Measurements from ENCODE around the gene MAP1LC3B2.

MAP1LC3B2 gene

DNA sequence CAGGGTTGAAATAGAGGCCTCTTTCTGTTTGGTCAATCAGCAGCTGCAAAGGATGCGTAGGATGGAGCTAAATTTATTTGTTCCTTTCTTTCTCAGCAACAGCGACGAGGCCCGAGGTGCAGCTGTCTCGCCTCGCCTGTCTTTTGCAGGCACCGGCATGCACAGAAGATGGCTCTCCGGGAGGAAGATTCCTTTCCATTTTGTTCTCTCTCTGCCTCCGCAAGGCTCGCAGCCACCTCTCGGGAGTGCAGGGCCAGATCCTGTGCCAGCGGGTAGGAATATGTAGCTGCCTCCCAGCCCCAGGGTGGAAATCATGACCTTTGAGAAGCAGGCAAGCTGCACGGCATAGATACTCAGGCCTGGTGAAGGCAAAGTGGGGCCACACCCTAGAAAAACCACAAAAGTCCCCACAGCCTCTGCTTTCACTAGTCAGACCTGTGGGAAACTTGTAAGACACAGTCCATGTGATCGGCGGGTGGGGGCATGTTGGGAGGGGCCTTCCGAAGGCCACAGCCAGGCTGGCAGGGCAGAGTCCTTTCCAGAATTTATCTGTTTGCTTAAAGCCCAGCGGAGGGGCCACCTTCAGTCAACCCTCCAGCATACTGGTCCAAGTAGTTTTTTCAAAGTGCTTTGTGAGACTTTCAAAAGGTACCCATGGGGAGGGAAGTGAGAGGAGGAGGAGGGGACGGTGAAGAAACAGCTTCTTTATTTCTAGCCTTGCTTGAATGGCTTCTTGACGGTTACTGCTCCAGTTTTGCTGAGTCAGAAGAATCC is at the start of gene MAP1LC3B2:
Gene MAP1LC3B2 (plus strand): TSS at position 220 of the 774 bp plus-strand sequence. CDS start 16,562 bp downstream, outside the sequence.
- H3K27me3 ChIP-seq (ENCODE audit: insufficient read depth, low read depth): no peaks in the 10 kb centered on the region
- no peaks in the 10 kb centered on the region for H3K79me2 ChIP-seq (ENCODE audit: insufficient read depth, low read depth)
- H3K9ac ChIP-seq: peak within 1 kb of the TSS; percentile 64; the same call in 1 of the 2 replicates
- TF ChIP-seq, protein P1, sequence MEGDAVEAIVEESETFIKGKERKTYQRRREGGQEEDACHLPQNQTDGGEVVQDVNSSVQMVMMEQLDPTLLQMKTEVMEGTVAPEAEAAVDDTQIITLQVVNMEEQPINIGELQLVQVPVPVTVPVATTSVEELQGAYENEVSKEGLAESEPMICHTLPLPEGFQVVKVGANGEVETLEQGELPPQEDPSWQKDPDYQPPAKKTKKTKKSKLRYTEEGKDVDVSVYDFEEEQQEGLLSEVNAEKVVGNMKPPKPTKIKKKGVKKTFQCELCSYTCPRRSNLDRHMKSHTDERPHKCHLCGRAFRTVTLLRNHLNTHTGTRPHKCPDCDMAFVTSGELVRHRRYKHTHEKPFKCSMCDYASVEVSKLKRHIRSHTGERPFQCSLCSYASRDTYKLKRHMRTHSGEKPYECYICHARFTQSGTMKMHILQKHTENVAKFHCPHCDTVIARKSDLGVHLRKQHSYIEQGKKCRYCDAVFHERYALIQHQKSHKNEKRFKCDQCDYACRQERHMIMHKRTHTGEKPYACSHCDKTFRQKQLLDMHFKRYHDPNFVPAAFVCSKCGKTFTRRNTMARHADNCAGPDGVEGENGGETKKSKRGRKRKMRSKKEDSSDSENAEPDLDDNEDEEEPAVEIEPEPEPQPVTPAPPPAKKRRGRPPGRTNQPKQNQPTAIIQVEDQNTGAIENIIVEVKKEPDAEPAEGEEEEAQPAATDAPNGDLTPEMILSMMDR (conservative IDR thresholded peaks at IDR 0.05; ENCODE audit: low read depth, low read length): no peak
- H3K4me1 ChIP-seq (ENCODE audit: low read depth, poor library complexity, severe bottlenecking): peaks cover 39% of the 10 kb centered on the region
- H3K4me2 ChIP-seq: peak within 1 kb of the TSS; percentile 66
- peak within 1 kb of the TSS; percentile 58 for H2AFZ ChIP-seq (ENCODE audit: low read depth)
- no peaks in the 10 kb centered on the region for H3K36me3 ChIP-seq (ENCODE audit: insufficient read depth)
- no peaks in the 10 kb centered on the region for H4K20me1 ChIP-seq (ENCODE audit: insufficient read depth)
- no peak within 1 kb of the TSS for H3K4me3 ChIP-seq (IDR thresholded peaks at IDR 0.05; ENCODE audit: insufficient read depth, low read depth, low read length)
- H3K27ac ChIP-seq: peak within 1 kb of the TSS; percentile 85

DNA sequence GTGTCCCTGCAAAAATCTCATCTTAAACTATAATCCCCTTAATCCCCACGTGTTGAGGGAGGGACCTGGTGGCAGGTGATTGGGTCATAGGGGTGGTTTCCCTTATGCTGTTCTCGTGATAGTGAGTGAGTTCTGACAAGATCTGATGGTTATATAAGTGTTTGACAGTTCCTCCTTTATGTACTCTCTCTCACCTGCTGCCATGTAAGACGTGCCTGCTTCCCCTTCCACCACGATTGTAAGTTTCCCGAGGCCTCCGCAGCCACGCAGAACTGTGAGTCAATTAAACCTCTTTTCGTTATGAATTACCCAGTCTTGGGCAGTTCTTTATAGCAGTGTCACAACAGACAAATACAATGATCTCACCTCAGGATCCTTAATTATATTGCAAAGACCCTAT is 45.2 kb upstream of the MAP1LC3B2 start:
- no peaks in the 10 kb centered on the region for H3K79me2 ChIP-seq (ENCODE audit: insufficient read depth, low read depth)
- H3K27ac ChIP-seq: no peak overlapping the region
- H3K4me3 ChIP-seq (IDR thresholded peaks at IDR 0.05; ENCODE audit: insufficient read depth, low read depth, low read length): no peak overlapping the region
- no peak overlapping the region for H3K4me2 ChIP-seq
- H3K27me3 ChIP-seq (ENCODE audit: insufficient read depth, low read depth): no peaks in the 10 kb centered on the region
- no peak overlapping the region for H2AFZ ChIP-seq (ENCODE audit: low read depth)
- H3K36me3 ChIP-seq (ENCODE audit: insufficient read depth): no peaks in the 10 kb centered on the region
- no peaks in the 10 kb centered on the region for H3K4me1 ChIP-seq (ENCODE audit: low read depth, poor library complexity, severe bottlenecking)
- TF ChIP-seq, protein P1 (conservative IDR thresholded peaks at IDR 0.05; ENCODE audit: low read depth, low read length): no peak
- H4K20me1 ChIP-seq (ENCODE audit: insufficient read depth): no peaks in the 10 kb centered on the region
- no peak overlapping the region for H3K9ac ChIP-seq

DNA sequence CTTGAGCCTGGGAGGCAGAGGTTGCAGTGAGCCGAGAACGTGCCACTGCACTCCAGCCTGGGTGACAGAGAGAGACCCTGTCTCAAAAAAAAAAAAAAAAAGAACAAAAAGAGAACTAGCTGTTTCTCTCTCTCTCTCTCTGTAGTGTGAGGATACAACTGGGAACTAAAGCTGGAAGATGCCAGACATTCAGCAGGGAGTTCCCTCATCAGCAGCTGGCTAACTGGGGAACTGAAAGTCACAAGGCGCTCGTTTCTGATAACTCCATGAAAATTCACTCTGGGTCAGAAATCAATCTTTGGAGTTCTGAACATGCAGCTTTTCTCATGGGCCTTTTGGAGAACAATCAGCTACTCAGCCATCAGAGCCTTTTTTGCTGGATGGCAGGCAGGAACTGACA is 43.5 kb upstream of the MAP1LC3B2 start:
- TF ChIP-seq, protein P1 (conservative IDR thresholded peaks at IDR 0.05; ENCODE audit: low read depth, low read length): no peak
- Histone ChIP-seq H3K4me2 (no peak overlapping the region), H2AFZ (ENCODE audit: low read depth) (no peak overlapping the region)

DNA sequence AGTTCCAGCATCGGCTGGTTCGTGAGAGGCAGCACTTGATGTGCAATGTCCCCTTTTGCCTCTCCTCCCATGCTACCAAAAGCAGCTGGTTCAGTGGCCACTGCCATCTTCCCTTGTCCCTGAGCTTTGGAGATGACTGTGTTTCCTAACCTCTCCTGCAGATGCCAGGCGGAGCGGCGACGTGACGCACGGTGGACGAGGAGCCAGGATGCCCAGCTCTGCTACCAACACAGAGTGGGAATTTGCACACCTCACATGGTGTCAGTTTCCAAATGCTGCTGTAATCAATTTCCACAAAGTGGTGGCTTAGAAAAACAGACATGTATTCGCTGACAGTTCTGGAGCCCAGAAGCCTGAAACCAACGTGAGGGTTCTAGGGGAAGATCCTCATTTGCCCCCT is 42.5 kb upstream of the MAP1LC3B2 start:
- Histone ChIP-seq H3K36me3 (ENCODE audit: insufficient read depth) (no peaks in the 10 kb centered on the region), H3K9ac (no peak overlapping the region), H3K27me3 (ENCODE audit: insufficient read depth, low read depth) (no peaks in the 10 kb centered on the region), H4K20me1 (ENCODE audit: insufficient read depth) (no peaks in the 10 kb centered on the region), H3K4me1 (ENCODE audit: low read depth, poor library complexity, severe bottlenecking) (no peaks in the 10 kb centered on the region), H2AFZ (ENCODE audit: low read depth) (no peak overlapping the region), H3K4me2 (no peak overlapping the region), H3K27ac (no peak overlapping the region), H3K4me3 (IDR thresholded peaks at IDR 0.05; ENCODE audit: insufficient read depth, low read depth, low read length) (no peak overlapping the region), H3K79me2 (ENCODE audit: insufficient read depth, low read depth) (no peaks in the 10 kb centered on the region)
- TF ChIP-seq, protein P1 (conservative IDR thresholded peaks at IDR 0.05; ENCODE audit: low read depth, low read length): no peak

More for the DNA sequence above, 43.5 kb upstream of the MAP1LC3B2 start:
- Histone ChIP-seq H3K27me3 (ENCODE audit: insufficient read depth, low read depth) (no peaks in the 10 kb centered on the region), H3K4me1 (ENCODE audit: low read depth, poor library complexity, severe bottlenecking) (no peaks in the 10 kb centered on the region), H3K27ac (no peak overlapping the region), H3K9ac (no peak overlapping the region), H3K79me2 (ENCODE audit: insufficient read depth, low read depth) (no peaks in the 10 kb centered on the region), H4K20me1 (ENCODE audit: insufficient read depth) (no peaks in the 10 kb centered on the region), H3K36me3 (ENCODE audit: insufficient read depth) (no peaks in the 10 kb centered on the region), H3K4me3 (IDR thresholded peaks at IDR 0.05; ENCODE audit: insufficient read depth, low read depth, low read length) (no peak overlapping the region)

Measured in KMS-11 (cell line).